ENCODE data around the gene CCR6.

CCR6 gene

DNA sequence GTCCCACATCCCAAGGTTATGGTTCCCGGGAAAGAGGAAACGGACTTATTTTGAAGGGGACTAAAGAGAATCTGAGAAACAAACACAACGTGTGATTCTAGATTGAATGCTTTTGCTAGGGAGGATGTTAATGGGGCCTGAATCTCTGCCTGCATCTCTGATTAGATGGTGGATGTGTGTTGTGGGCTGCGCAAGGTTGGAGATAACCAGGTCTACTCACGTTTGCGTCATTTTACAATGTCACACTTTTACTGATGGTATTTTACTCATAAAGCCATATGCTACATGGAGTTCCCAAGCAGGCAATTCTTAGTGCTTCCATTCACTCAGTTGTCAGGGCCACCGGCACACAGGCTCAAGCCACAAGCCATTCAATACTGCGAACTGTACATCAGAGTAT is 23.2 kb upstream of the CCR6 start:
- DNase-seq: no peak

DNA sequence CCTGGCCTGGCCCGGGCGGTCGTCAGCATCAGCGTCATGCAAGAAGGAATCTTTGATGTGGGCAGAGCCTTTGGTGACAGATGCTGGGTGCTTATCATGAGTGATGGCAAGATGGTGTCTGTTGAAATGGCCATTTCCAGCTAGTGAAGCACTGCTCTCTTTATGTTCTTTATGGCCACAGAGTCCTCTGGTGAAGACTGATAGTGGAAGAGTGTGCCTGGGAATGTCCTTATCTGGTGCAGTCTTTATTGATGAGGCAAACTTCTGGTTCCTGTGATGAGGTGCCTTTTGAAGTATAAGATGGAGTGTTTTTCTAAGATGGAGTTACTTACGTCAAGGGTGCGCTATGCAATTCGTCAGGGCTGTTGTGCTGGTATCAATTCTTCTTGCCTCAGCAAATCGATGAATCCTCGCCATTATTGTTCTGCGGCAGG is 22.6 kb upstream of the CCR6 start:
- DNase-seq: no peak

DNA sequence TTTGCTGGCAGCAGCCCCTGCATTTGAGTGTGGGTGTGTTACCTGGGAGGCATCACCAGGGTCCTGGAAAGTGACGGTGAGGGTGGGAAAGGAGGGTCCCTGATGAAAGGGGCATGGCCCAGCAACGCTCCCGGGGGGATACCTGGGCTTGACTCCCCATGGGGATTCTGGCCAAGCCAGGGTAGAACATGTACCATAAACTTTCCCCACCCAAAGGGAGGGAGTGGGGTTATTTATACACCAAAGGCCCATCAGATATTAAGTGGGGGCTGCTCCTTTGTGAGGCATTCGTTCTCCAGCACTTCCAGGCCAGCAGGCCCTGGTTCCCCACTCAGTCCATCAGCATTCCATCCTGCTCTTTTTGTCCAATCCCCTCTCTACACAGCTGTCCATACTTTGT is 20.6 kb upstream of the CCR6 start:
- DNase-seq: no peak

DNA sequence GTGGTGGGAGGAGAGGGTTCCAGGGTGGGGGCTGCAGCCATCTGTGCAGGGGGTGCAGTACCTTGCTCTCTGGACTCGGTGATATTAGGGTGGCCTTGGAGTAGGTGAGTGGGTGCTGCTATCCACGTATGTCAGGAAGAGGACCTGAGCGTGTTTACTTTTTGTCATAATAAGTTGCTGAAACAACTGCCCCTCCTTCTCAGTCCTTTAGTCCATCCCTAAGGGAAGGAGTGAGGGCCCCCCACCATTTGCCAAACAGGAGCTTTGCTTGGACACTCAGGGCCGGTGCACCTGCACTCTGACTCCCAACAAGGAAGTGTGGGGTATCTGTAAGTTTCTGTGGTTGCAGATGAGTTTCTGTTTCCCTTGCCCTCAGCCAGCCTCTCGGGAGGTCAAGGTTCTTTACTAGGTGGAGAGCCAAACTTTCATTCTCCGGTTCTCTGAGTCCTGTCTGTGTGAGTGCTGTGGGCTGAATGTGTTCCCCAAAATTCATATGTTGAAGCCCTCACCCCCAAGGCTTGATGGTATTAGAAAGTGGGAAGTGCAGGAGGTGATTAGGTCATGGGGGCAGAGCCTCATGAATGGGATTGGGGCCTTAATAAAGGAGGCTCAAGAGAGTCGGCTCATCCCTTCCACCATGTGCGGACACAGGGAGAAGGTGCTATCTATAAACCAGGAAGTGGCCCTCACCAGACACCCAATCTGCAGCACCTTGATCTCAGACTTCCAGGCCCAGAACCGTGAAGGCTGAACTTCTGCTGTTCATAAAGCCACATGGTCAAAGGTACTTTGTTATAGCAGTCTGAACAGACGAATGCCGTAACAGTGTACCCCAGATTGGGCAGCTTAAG is 19.6 kb upstream of the CCR6 start:
- no peak for DNase-seq

DNA sequence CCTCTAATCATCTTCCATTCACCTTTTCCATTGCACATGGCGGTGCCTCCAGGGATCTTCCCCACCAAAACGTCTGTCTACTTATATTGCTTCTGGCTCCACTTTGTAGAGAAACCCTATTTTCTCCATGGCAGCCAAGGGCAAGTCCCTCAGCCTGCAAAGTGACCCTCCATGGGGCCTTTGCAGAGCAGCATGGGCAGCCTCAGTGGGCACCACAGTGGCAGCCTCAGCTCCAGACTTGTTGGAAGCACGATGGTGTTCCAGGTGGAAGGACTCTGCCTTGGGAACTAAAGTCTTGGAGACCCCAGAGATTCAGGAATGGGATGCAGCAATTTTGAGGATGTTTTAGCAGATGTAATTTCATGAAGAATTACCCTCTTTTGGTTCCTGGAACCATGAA is 18.5 kb upstream of the CCR6 start:
- no peak for DNase-seq

DNA sequence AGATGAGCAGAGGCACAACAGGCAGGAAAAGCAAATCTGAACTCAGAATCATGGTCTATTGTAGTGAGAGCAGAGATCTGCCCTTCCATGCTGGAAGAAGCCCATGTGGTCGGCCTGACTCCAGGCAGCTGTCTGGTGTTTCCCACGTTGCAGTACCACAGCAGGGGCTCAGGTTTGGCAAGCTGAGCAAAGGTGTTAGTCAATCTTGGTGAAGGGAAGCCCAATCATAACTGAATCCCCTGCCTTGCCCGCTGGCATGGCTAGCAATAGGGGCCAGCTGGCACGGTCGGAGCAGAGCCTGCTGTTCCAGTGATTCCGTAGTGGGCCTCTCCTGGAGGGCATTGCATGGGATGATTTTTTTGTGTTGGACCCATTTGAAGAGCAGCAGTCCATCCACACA is 17.8 kb upstream of the CCR6 start:
- DNase-seq: no peak

DNA sequence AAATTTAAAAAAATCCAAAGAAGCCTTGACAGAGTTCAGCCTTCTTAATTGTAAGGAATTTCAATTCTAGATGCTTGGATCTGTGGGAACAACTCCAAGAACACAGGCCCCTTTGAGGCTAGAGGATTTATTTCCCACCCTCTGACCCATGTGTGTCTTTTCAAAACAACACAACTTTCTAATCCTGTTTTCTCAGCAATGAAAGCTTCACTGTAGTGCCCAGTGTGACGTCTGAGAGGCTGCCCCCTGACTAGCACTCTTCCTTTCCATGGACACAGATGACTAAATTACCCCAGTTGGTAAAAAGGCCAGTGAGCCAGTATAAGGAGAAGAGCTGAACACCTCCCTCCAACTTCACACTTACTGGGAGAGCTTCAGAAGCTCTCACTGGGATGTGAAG is 16.5 kb upstream of the CCR6 start:
- no peak for DNase-seq

DNA sequence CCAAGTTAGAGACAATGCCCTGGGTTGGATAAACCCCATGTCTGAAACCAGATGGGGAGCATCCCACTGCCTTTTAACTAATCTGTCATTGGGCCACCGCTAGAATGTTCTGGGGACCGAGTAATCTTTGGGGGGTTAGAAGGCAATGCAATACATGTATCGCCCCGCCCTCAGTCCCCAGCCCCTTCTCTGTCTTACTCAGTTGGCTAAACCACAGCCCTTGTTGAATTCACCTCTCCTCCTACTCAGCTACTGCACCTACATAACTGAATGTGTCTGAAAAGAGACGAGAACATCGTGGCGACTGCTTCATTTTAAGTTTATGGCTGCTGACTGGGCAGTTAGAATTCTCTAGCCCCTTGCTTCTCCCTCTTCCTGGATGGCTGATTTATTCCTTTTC is 15.1 kb upstream of the CCR6 start:
- no peak for DNase-seq

DNA sequence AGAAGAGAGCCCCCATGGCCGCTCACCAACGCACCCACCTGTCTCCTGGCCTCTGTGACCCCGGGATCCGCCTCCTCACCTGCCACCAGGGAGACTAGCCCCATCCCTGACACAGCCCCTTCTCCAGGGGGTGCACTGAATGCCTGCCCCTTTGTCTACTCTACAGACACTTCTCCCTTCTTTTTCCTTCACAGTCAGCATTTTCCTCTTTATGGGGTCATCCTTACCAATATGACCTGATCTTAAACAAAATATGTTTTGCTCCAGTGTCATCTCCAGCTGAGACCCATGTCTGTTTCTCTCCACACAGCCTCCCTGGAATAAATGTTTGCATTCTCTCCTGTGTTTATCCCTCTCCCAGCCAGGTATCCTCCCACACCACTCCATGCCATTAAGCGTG is 14.6 kb upstream of the CCR6 start:
- no peak for DNase-seq

DNA sequence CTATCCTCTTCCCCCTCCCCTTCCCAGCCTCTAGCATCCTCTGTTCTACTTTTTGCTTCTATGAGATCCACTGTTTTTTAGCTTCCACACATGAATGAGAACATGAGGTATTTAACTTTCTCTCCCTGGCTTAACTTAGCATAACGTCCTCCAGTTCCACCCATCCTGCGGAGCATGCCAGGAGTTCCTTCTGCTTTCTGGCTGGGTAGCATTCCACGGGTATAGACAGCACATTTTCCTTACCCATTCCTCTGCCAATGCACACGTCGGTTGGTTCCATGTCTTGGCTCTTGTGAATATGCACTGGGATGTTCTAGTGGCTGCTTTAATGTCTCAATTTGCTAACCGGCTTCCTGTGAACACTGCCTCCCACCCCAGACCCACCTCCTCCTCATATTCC is 13.2 kb upstream of the CCR6 start:
- DNase-seq: no peak

DNA sequence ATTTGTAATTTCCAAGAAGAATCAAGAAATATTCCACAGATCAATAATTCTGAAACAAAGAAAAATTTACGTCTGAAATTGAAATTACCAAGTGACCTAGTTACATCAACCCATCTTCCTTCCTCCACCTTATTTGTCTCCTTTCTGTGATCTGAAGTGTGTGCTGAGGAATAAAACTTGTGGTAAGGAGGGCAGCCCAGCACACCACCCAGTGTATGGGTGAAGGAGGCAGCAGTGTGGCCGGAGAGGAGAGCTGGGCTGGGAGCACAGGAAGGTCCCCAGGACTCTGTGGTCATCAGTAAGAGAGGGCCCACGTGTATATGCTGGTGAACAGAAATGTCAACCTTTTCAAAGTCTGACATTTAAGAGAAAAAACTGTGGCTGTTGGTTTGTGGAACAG is 11.3 kb upstream of the CCR6 start:
- DNase-seq: no peak

DNA sequence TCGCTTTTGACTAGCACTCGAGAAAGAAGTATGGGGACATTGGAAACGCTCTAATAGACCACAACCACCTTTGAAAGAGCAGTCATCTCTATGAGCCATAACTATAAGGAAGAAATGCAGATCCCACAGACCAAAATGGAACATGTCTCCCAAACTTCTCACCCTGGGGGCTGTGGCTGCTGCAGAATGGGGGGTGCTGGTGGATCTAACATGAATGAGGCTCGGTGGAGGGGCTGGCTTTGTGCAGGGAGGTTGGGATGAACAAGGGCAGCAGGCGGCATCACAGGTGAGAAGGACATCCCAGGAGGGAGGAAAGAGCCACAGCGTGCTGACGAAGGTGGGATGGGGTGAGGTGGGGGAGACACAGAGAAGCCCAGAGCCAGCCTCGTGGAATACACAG is 10.5 kb upstream of the CCR6 start:
- no peak for DNase-seq

DNA sequence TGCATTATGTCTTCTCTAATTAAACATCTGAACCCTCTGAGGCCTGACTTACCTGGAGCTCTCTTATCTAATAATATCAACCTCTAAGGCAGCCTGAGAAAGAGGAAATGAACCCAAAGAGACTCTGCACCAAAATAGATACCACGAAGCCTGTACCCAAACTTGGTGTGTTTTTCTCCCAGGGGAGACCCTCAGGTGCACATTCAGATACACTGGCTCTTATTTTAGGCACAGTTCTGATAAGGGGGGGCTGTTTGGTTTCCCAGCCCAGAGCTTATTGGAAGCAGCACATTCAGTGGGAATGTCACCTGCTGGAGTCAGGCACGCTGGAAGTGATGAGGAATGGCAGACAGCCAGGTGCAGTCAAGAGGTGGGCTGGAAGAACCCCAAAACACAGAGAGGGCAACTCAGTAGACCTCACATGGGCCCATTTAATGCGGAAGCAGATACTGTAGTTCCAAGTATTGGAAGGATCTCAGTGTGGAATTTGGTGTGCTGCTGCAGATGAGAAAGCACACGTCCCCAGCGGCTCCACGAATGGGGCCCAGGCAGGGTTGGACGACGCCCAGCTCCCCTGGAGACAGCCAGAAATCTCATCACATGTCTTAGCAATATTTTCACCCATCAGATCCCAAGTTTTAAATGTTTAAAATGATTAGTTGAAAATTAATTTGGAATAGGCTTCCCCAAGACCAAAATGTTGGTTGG is 9.7 kb upstream of the CCR6 start:
- DNase-seq: no peak

DNA sequence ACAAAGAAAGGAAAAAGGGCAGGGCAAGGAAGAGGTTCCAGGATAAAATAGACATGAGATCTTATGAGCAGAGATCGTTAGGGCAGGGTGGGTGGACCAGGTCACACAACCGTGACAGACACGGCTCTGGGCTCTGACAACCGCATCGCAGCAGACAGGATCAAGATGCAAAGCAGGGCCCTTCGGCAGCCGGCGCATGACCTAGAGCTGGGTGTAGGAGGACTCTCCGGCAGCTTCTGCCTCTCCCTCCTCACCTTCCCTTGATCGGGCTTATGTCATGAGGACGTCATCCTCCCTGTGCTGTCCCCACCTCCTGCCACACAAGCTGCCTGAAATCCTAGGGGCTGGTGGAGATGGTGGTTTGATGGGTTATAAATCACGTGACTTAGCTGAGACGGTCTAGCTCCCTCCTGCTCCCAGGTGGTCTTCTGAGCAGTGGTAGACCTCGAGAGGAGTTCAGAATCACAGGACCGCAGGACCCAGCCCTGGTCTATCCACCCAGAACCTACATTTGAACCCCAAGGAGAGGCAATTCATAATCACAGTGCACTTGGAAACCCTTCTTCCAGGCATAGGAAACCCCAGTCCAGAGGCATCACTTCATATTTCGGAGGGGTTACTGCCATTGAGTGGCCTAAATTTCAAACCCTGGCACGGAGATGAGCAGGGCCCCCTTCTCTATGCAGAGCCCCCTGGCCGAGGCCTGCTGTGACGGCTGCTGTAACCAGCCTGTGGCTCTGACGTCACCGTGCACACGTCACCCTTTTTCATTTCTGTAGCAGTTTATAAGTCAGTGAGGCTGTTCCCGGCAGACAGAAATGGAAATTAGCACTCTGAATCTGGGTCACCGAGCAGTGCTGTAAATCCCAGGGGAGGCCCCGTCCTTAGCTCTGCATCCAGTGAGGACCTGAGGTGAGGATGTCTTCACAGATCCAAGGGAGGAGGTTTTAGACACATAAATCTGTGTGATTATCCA is 8.7 kb upstream of the CCR6 start:
- DNase-seq: no peak

DNA sequence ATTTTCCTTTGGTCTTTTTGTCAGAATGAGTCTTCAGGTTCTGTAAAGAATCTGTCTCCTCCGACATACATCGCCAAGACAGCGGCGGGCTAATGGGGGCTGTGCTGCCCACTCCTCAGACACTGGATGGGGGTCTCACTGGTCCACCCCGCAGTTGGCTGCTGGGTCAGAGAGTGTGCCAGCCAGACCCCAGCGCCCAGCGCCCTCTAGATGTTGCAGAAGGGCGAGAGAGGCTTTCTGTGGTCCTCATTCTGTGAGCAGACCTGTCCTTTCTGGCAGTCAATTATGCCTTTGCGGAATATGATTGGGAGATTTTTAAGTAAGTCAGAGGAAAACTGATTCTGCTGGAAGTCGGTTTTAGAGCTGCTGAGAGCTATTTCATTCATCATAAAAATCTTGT is 7.8 kb upstream of the CCR6 start:
- no peak for DNase-seq

DNA sequence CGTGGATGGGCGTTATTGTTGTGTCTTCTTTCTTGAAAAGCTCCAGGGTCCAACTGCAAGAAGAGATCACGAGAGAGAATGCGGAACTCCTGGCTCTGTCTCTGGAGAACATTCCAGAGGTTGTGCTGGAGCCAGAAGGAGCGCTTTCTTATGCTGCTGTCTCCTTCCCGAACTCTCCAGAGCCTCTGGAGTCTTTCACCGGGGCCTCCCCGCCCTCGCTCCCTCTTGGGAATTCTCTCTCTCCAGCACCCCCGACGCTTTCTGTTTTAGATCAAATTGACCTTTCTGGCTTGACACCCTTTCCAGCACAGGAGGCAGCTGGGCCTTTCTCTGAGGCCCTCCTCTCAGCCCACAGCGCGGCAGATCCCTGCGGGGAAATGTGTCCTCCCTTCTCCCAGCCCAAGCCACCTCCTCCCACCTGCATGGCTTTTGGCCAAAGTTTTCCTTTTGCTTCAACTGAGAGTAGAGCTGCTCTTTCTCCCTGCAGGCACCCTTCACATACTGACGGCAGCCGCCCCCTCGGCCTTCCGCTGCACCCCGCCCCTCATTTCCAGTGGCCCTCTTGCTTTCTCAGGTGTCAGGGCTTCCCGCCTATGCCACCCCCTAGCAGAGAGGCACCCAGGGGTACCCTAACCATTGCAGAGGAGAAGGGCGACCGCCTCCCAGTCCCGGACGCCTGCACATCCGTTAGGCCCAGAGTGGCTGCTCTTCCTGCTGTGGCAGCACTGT is 6.6 kb upstream of the CCR6 start:
- DNase-seq: no peak

DNA sequence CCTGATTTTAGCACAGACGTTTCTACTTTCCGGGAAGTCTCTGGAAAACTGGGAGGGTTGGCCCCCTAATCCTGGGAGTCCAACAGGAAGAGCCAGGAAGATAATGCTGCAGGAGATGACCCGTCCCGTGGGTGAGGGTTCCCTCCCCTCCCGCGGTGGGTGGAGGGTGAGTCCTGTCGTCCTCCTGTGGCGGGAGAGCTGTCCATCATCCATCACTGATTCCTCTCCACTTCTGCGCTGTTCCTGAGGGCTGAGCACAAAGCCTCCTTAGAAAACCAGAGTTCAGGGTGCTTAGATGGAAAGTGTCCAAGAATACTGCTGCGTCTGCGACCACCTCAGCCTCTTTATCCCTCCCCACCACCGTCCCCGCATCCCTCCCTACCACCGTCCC is 6.1 kb upstream of the CCR6 start:
- DNase-seq: no peak

DNA sequence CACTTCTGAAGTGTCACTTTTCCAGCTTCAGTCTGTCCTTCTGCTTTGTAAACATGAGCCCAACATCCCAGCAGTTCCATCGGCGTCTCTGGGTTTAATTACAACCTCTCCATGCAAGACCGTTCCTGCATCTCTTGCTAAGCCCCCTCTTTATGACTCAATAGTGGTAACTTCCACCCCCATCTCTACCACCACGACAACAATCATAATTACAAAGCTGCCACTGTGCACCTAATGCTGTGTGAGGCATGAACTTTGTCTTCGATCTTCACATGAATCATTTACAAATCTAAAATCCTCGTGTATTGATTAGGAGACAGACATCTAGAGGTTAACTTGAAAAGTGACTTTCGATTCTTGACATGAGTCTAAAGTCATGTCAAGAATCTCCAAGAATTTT is 4.9 kb upstream of the CCR6 start:
- DNase-seq: no peak

DNA sequence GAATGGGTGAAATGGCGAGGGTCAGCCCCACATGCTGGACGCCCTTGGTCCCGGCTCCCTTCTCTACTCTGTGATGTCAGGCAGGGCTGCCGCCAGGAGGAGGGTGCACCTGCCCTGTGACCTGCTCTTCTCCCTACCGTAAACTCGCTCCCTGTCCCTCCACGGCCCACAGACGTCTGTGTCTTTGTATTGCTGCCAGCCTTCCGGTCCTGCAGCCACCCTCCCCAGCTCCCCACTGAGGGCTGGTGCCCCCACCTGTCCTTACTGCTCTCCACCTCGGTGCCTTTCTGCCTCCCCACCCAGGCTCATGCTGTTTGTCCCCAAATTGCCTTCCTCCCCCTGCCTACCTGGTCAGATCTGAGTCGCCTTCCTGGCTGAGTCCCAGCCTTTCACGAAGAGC is 4.1 kb upstream of the CCR6 start:
- DNase-seq: no peak

DNA sequence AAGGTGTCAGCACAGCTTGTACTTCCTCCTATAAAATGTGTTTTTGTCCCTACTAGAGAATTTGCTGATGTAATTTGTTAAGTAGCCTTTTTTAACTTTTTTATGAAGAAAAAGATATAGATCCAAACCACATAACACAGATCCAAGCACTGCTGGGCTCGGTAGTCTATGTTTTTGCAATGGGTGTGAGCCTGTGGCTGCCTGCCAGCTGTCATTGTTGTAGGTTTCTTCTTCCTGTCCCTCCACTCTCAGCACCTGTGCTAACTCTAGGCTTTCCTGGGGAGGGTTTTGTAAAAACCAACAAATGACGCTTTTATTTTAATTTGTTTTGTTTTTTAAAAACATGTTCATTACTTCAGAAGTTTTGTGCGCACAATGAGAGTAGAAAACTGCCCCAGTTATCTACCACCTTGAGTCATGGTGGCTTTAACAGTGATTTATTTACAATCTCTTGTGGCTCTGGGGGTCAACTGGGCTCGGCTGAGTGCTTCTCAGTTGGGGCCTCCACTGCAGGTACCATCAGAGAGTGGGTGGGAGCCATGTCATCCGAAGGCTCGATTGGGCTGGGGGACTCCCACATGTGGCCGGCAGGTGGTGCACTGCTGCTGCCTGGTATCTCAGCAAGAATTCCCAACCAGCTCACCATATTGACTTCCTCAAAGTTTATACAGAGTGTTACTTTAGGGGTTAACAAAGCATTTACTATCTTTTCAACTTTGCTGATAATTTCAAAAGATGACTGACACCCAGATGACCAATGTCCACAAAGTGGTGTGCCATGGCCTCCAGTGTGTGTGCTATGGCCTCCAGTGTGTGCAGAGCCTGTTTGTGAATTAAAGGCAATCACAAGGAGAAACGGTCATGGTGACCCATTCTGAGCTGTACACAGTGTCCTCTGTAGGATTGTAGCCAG is 3.0 kb upstream of the CCR6 start:
- no peak for DNase-seq

DNA sequence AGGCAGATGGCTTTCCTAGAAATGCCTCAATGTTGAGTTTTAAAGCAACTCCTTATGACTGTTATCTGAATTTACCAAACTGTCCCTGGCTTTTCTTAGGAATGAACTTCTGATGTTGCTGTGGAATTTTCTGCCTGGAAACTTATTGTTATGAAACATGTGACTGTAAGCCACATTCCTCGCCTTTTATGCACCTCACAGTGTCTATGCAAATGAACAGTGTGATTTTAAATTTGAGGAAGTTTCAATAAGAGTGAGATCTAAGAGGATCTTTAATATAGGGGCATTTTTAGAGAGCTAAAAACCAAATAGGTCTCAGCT is 2.4 kb upstream of the CCR6 start:
- DNase-seq: no peak

DNA sequence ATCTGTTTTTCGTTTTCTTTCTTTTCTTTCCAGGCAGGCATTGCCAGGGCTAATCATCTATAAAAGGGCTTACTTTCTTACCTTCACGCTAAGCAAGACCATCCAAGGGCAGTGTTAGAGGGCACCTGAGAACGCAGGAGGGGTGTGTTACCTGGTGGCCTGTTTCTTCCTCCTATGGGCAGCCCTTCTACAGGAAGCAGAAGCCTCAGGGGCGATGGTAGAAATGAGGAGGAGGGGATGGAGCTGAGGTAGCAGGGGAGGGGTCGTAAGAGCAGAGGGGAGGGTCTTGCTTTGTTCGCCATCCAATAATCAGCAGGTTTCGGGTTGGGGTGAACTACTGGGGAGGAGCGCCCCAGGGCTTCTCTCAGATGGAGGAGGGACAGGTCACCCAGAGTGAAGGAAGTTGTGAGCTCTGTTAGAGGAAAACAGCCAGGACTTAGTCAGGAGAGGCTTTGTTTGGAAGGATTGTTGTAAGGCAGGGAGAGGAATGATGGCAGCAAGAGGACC is 1.5 kb upstream of the CCR6 start:
- DNase-seq: no peak
